GM08714 (cell line): Measurements from ENCODE around the gene STK32B.
"Not testable (repeated sequence)": the region's sequence is repeated elsewhere in the genome, so short reads cannot be mapped to it uniquely, and the experiment has no call there.

Experiments used
- H3K4me3 ChIP-seq: fragments of 200-500 bp; sonication (Bioruptor generic); 2 replicates; pipeline ENCODE4 v1.5.1; 2014; ENCODE audit warnings: mild to moderate bottlenecking, low read length, inconsistent platforms
- ZNF274 ChIP-seq: IDR thresholded peaks from 2 replicates; pipeline ENCODE4 v1.6.1; 2012; ENCODE audit warnings: mild to moderate bottlenecking, low read depth, low read length

STK32B gene

GRCh38 chr4:5276475-5277075 is 225.3 kb downstream of the STK32B start:
- TF ChIP-seq ZNF274 = no peak
- H3K4me3 ChIP-seq = no peak overlapping the region

DNA sequence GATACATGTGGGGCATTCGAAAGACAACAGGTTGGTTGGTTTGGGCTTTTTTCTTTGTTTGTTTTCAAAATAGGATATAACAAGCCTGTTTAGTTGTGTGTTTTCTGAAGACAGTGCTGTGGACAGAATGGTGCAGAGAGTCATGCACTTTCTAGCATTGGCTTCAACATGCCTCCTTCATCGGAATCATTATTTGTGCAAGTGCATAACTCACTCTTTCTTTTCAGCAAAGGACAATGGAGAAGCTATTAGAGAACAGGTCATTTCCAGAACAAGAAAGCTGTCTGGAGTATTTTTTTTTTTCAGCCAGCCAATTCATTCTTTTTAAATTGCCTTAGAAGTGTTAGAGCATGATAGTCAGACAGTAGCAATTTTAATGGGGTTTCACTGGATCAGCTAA is 225.8 kb downstream of the STK32B start:
- no peak for TF ChIP-seq ZNF274
- no peak overlapping the region for H3K4me3 ChIP-seq

DNA sequence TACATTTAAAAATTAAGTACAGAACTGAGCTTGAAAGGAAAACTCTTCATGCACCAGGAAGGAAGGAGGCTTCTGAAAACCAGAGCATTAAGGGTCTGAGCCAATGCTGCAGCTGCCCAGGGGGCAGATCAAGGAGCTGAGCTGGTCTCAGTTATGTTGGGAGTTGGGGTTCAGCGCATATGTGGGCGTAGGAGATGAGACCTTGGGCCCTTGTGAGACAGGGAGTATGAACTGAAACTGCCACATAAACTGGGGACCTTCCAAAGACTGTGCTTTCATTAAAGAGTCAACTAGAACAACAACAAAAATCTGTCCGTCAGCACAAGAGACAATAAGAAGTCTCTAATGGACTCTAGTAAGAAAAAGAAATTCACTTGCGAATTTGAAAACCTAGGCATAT is 226.9 kb downstream of the STK32B start:
- TF ChIP-seq ZNF274 = no peak
- H3K4me3 ChIP-seq = no peak overlapping the region

- H3K4me3 ChIP-seq = not testable (repeated sequence)
Observed at GRCh38 chr4:5280069-5280468, 228.8 kb downstream of the STK32B start.

DNA sequence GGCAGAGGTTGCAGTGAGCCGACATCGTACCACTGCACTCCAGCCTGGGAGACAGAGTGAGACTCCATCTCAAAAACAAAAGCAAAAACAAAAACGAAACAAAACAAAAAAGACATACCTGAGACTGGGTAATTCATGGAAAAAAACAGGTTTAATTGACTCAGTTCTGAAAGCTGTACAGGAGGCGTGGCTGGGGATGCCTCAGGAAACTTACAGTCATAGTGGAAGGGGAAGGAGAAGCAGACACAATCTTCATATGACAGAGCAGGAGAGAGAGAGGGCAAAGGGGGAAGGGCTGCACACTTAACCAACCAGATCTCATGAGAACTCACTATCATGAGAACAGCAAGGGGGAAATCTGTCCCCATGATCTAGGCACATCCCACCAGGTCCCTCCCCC is 229.5 kb downstream of the STK32B start:
- no peak overlapping the region for H3K4me3 ChIP-seq
- no peak for TF ChIP-seq ZNF274

GRCh38 chr4:5283837-5284236 is 232.6 kb downstream of the STK32B start:
- no peak for TF ChIP-seq ZNF274
- H3K4me3 ChIP-seq = no peak overlapping the region

- TF ChIP-seq ZNF274 = no peak
- no peak overlapping the region for H3K4me3 ChIP-seq
Observed at GRCh38 chr4:5284517-5284916, 233.2 kb downstream of the STK32B start.

- no peak for TF ChIP-seq ZNF274
- H3K4me3 ChIP-seq = no peak overlapping the region
Observed at GRCh38 chr4:5292101-5292500, 240.8 kb downstream of the STK32B start.

- H3K4me3 ChIP-seq = not testable (repeated sequence)
Observed at GRCh38 chr4:5298000-5298787, 246.9 kb downstream of the STK32B start.

DNA sequence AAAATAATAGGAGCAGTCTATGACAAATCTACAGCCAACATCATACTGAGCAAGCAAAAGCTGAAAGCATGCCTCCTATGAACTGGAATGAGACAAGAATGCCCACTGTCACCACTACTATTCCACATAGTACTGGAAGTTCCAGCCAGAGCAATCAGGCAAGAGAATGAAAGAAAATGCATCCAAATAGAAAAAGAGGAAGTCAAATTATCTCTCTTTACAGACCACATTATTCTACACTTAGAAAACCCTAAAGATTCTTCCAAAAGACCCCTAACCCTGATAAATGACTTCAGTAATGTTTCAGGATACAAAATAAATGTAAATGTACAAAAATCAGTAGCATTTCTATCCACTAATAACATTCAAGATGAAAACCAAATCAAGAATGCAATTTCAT is 249.0 kb downstream of the STK32B start:
- no peak overlapping the region for H3K4me3 ChIP-seq
- TF ChIP-seq ZNF274 = no peak

- no peak for TF ChIP-seq ZNF274
- H3K4me3 ChIP-seq = no peak overlapping the region
Observed at GRCh38 chr4:5307928-5308327, 256.6 kb downstream of the STK32B start.

GRCh38 chr4:5322321-5322720 is 271.0 kb downstream of the STK32B start:
- no peak overlapping the region for H3K4me3 ChIP-seq
- no peak for TF ChIP-seq ZNF274

GRCh38 chr4:5330339-5330989 is 279.2 kb downstream of the STK32B start:
- no peak overlapping the region for H3K4me3 ChIP-seq
- TF ChIP-seq ZNF274 = no peak

GRCh38 chr4:5337731-5338130 is 286.5 kb downstream of the STK32B start:
- H3K4me3 ChIP-seq = no peak overlapping the region
- no peak for TF ChIP-seq ZNF274

- TF ChIP-seq ZNF274 = no peak
- H3K4me3 ChIP-seq = no peak overlapping the region
Observed at GRCh38 chr4:5338531-5338930, 287.3 kb downstream of the STK32B start.
